Mucosa of descending colon (tissue), 3 donors: Measurements from ENCODE around the gene OR9A2. TPM values are rescaled to one million over a fixed set of nuclear protein-coding genes. Genes with fewer than 3 reads are reported as not detected.

ENCODE experiments used
- ATAC-seq: fragments of 200-7000 bp; cut with Tn5 transposase; one replicate; pipeline ENCODE4 v1.9.1; 2020; ENCODE audit warnings: mild to moderate bottlenecking, moderate library complexity
- DNase-seq, 3 donors: peaks; one replicate each; pipeline ENCODE4 v3.0.0-alpha.2; 2020
- H3K36me3 ChIP-seq: fragments of 200-600 bp; one replicate; pipeline ENCODE4 v1.8.0; 2021; ENCODE audit warnings: low read depth, mild to moderate bottlenecking
- H3K4me1 ChIP-seq: fragments of 200-600 bp; one replicate; pipeline ENCODE4 v1.8.0; 2021; ENCODE audit warnings: low read depth, mild to moderate bottlenecking
- H3K4me3 ChIP-seq: fragments of 200-600 bp; one replicate; pipeline ENCODE4 v1.8.0; 2021; ENCODE audit warnings: mild to moderate bottlenecking
- H3K9me3 ChIP-seq: fragments of 200-600 bp; one replicate; pipeline ENCODE4 v1.8.0; 2021; ENCODE audit warnings: mild to moderate bottlenecking
- intact Hi-C, 2 donors: fragments of 100-400 bp; cut with DNase I in 1 of 2; cut with micrococcal nuclease in 1 of 2; formaldehyde crosslinking; loops; one replicate each; pipeline versions ENCODE4 v1.11.0 to v1.11.1; 2022; cut with DNase I, micrococcal nuclease
- total RNA-seq, 3 donors: library from RNA; stranded (reverse); fragmentation: NEBNext Ultra II Directional in 2 of 3; extraction: Animal tissue kit (Norgen Biotek cat#: 25700) in 2 of 3; gene quantifications; one replicate each; pipeline versions ENCODE4 v1.2.1 to v1.2.4, GENCODE V29; 2021 to 2023
- TF ChIP-seq, protein P1 (sequence below): fragments of 200-600 bp; IDR thresholded peaks from one replicate; pipeline ENCODE4 v1.8.0; 2022; ENCODE audit warnings: antibody characterized with exemption, mild to moderate bottlenecking
- donor health status: DM: no; HTN: no; CAD: no; lungs with moderate emphysema.
- donor health status: DM: no; HTN: no; CAD: no.
- donor health status: DM: no; HTN: yes; CAD: no.

Gene OR9A2
- total RNA-seq, 3 donors from 2014 or later: not detected

DNA sequence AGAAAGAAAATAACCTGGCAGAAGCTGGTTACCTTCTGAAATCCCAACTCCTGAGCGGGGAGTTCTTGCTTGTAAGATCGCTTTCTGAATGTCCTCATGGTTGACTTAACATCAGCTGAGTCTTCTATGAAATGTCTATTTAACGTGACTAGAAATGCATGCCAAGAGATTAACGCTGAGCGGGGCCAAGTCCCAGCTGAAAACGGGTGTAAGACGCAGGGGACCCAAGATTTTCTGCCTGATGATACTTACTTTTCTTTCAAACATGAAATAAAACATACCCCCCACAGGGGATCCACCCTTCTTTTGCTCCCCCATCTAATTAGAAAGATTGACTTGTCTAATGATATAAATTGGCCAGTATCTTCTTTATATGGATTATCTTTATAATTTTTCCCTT, 14.9 kb downstream of the OR9A2 start:
- H3K4me1 ChIP-seq: no peaks in the 10 kb centered on the region
- ATAC-seq (no peak), DNase-seq (no peak)
- TF ChIP-seq, protein P1, sequence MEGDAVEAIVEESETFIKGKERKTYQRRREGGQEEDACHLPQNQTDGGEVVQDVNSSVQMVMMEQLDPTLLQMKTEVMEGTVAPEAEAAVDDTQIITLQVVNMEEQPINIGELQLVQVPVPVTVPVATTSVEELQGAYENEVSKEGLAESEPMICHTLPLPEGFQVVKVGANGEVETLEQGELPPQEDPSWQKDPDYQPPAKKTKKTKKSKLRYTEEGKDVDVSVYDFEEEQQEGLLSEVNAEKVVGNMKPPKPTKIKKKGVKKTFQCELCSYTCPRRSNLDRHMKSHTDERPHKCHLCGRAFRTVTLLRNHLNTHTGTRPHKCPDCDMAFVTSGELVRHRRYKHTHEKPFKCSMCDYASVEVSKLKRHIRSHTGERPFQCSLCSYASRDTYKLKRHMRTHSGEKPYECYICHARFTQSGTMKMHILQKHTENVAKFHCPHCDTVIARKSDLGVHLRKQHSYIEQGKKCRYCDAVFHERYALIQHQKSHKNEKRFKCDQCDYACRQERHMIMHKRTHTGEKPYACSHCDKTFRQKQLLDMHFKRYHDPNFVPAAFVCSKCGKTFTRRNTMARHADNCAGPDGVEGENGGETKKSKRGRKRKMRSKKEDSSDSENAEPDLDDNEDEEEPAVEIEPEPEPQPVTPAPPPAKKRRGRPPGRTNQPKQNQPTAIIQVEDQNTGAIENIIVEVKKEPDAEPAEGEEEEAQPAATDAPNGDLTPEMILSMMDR: no peak
- intact Hi-C loops: no loop called here
- no peaks in the 10 kb centered on the region for H3K36me3 ChIP-seq
- no peak overlapping the region for H3K4me3 ChIP-seq
- no peaks in the 10 kb centered on the region for H3K9me3 ChIP-seq

DNA sequence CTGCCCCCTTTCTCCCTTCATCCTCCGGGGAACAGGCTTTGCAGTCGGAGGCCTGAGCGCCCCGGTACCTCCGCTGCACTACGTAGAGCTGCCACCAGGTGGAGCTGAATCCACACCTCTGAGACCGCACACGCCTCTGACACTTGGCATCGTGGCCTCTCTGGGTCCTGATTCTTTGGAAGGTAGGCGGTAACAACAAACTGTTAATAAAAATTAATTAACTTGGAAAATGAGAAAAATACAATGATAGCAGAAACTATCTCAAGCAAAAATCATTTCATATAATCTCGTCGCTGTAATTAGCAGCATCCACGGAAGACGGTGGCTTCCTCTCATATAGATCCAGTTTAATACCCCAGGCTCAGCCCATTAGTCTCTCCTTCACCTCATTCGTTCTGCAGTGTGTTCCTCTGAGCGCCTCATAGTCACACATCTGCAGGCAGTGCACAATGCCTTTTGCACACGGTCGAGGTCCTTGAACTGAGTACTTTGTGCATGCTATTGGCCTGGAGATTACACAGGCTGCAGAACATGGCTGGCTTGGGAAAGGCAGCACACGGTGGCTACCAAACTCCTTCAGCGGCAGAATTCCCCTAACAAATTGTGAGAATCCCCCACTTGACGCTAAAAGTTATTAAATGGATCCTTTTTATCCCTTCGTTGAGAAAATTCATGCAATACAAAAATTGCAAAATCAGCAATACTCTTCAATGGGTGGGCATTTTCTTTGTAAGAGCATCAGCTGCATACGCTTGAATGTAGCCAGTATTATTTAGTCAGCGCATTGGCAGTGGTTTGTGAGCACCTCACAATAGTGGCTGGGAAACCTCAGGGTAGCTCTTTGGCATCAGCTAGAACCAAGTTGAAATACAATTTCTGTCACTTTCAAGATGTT, 18.7 kb downstream of the OR9A2 start:
- DNase-seq (peak; percentile 74 to 90 (median 86)), ATAC-seq (peak; percentile 96)
- no peaks in the 10 kb centered on the region for H3K36me3 ChIP-seq
- intact Hi-C loops: loop anchor here in 1 of 2 donors (5.0 to 10.0 kb wide), 2 partner anchors 153 to 209 kb away; partner anchors contain the start of gene EPHB6
- TF ChIP-seq, protein P1: peak; percentile 92
- no peak overlapping the region for H3K4me3 ChIP-seq
- no peaks in the 10 kb centered on the region for H3K4me1 ChIP-seq
- no peaks in the 10 kb centered on the region for H3K9me3 ChIP-seq

DNA sequence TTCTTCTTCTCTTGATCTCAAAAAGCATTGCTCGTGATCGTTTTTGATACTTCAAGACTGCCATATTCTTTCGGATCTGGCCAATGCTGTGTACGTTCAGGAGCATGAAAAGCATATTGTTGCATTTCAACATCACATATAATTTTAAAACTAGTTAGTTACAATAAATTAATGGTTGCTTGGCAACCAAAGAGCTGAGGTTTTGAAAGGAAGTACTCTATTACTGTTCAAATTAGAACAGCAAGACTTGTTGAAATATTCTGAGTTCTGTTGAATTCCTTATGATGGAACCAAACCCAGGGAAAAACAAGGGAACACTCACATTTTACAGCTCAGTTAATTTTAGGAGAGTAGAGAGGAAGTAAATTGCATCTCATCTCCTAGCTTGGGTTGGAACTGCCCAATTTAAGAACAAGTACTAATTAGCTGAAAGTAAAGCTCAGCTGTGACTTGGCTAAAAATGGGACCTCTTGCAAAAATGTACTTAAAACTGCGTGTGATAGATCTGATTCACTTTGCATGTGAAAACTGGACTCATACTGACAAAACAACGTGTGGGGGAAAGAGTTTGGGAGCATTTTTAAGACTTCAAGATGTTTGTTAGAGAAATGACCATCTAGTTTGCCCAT, 21.2 kb downstream of the OR9A2 start:
- intact Hi-C loops: loop anchor here (2.0 to 10.0 kb wide), 3 partner anchors 151 to 212 kb away; partner anchors contain the start of gene EPHB6 (in 1 of the 2)
- DNase-seq (no peak), ATAC-seq (no peak)
- H3K9me3 ChIP-seq: no peaks in the 10 kb centered on the region
- H3K4me3 ChIP-seq: no peak overlapping the region
- TF ChIP-seq, protein P1: no peak
- H3K4me1 ChIP-seq: no peaks in the 10 kb centered on the region
- H3K36me3 ChIP-seq: no peaks in the 10 kb centered on the region

DNA sequence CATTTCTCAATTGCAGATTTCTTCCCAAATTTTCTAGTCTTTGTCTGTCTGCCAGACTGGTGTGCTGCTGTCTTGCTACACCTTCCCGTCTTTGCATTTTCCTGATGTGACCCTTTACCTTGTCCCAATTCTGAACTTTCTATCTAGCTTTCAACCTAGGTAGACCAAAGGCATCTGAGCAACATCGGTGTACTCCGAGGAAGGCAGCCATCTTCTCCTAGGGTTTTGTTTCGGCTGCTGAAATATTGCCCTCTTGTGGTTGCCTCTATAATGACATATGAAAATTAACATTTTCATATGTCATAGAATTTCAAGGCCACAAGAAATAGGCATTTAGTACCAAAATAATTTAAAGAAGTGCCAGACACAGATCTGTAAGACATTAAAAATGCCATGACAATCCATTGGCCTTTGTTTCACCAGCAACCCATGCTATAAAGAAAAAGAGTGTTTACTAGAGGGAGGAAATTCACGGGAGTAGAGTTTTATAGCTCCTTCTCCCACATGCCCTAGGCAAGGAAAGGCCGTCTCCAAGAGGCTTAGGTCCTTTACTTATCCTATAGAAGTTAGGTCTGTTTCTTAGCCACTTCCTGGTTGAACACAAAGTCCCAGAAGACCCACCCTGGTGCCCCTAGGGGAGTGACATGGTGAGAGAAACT, 23.4 kb downstream of the OR9A2 start:
- intact Hi-C loops: loop anchor here in 1 of 2 donors (10.0 kb wide), 1 partner anchor 149 kb away; the partner anchor contains the start of gene EPHB6
- no peaks in the 10 kb centered on the region for H3K4me1 ChIP-seq
- peak; percentile 82 for ATAC-seq
- no peaks in the 10 kb centered on the region for H3K9me3 ChIP-seq
- TF ChIP-seq, protein P1: peak; percentile 49
- DNase-seq: peak in 1 of 3 donors; percentile 27
- no peak overlapping the region for H3K4me3 ChIP-seq
- no peaks in the 10 kb centered on the region for H3K36me3 ChIP-seq

DNA sequence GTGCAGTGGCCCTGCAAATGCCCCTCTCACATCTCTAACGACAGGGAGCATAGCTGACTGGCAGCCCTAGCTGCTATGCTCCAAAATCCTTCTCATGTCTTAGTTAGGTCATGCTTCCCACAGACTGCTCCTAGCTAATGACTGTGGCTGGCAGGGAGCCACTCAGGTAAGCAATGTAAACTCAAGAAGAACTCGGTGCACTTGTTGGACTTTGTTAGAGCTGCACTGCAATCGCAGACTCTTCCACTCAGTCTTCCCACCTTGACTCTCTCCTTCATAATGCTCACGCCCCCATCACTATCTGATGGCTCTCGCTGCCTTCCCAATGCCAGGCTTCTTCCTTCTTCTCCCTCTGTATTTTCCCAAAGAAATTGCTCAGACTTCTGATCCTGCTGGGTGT, 24.0 kb downstream of the OR9A2 start:
- H3K4me3 ChIP-seq: no peak overlapping the region
- TF ChIP-seq, protein P1: no peak
- ATAC-seq (peak; percentile 52), DNase-seq (peak in 2 of 3 donors; percentile 38 to 60)
- no peaks in the 10 kb centered on the region for H3K36me3 ChIP-seq
- no peaks in the 10 kb centered on the region for H3K4me1 ChIP-seq
- no peaks in the 10 kb centered on the region for H3K9me3 ChIP-seq
- intact Hi-C loops: loop anchor here in 1 of 2 donors (10.0 kb wide), 1 partner anchor 148 kb away; the partner anchor contains the start of gene EPHB6
